Astrocyte of the cerebellum (primary cell): ENCODE measurements around the gene CCR5AS.
"Not testable (repeated sequence)": the region's sequence is repeated elsewhere in the genome, so short reads cannot be mapped to it uniquely, and the experiment has no call there.

Experiments used
- DNase-seq: peaks from one replicate; pipeline ENCODE4 v3.0.0-alpha.2; 2011; ENCODE audit warnings: low read depth
- H3K4me3 ChIP-seq: 2 replicates; pipeline ENCODE4 v1.5.1; 2011; ENCODE audit warnings: mild to moderate bottlenecking, low read depth, low read length, moderate library complexity
- CTCF ChIP-seq: IDR thresholded peaks from 2 replicates; pipeline ENCODE4 v1.5.1; 2012; ENCODE audit warnings: low read length, low read depth, moderate library complexity, mild to moderate bottlenecking; ENCODE audit errors: missing control alignments
- in situ Hi-C: cut with HindIII; loops from 2 replicates; pipeline ENCODE4 v1.10.0; 2017; ENCODE audit warnings: low sequenced_read_pairs

Gene CCR5AS

GRCh38 chr3:46335541-46335940, 71.3 kb downstream of the CCR5AS start:
- H3K4me3 ChIP-seq: no peak overlapping the region
- in situ Hi-C loops: no loop called here
- no peak for DNase-seq
- no peak for TF ChIP-seq CTCF

- no peak for DNase-seq
- no peak overlapping the region for H3K4me3 ChIP-seq
- TF ChIP-seq CTCF: no peak
- in situ Hi-C loops: no loop called here
These were observed 72.0 kb downstream of the CCR5AS start for GRCh38 chr3:46334741-46335478.

GRCh38 chr3:46330676-46331075, 76.2 kb downstream of the CCR5AS start:
- in situ Hi-C loops, H3K4me3 ChIP-seq: not testable (repeated sequence)
- DNase-seq: peak; percentile 23

GRCh38 chr3:46325645-46326300, 81.1 kb downstream of the CCR5AS start:
- no peak for DNase-seq
- H3K4me3 ChIP-seq: no peak overlapping the region
- in situ Hi-C loops: no loop called here
- TF ChIP-seq CTCF: no peak

GRCh38 chr3:46324036-46324435, 82.8 kb downstream of the CCR5AS start:
- TF ChIP-seq CTCF: no peak
- DNase-seq: no peak
- H3K4me3 ChIP-seq: no peak overlapping the region
- in situ Hi-C loops: no loop called here

- no peak overlapping the region for H3K4me3 ChIP-seq
- no peak for DNase-seq
- TF ChIP-seq CTCF: no peak
- in situ Hi-C loops: no loop called here
These were observed 85.3 kb downstream of the CCR5AS start for GRCh38 chr3:46321461-46322104.
